ENCODE results near the gene SLC25A21.

SLC25A21 gene

DNA sequence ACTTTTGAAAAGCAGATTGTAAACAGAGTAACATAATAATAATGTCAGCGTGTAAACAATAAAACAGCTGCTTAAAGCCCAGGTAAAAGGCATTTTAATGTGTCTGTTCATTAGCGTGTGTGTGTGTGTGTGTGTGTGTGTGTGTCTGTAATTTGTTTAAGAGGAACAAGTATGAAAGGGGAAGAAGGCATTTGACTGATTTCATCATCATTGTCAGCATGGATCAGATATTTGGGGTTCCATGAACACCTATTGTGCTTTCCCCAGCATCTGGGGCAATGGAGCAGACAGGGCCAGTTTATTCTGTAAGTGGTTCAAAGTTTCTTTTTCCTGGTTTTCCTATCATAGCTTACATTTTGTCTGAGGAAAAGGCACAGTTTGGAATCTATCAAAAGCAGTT, 28.9 kb downstream of the SLC25A21 start:
- DNase-seq (ENCODE audit: low read depth) = no peak

GRCh38 chr14:37142835-37143401, 29.5 kb downstream of the SLC25A21 start:
- DNase-seq (ENCODE audit: low read depth) = no peak

GRCh38 chr14:37140176-37140575, 32.2 kb downstream of the SLC25A21 start:
- DNase-seq (ENCODE audit: low read depth) = no peak

- no peak for DNase-seq (ENCODE audit: low read depth)
Measured at GRCh38 chr14:37139710-37140109, 32.7 kb downstream of the SLC25A21 start.

- no peak for DNase-seq (ENCODE audit: low read depth)
Measured at GRCh38 chr14:37138898-37139297, 33.5 kb downstream of the SLC25A21 start.

DNA sequence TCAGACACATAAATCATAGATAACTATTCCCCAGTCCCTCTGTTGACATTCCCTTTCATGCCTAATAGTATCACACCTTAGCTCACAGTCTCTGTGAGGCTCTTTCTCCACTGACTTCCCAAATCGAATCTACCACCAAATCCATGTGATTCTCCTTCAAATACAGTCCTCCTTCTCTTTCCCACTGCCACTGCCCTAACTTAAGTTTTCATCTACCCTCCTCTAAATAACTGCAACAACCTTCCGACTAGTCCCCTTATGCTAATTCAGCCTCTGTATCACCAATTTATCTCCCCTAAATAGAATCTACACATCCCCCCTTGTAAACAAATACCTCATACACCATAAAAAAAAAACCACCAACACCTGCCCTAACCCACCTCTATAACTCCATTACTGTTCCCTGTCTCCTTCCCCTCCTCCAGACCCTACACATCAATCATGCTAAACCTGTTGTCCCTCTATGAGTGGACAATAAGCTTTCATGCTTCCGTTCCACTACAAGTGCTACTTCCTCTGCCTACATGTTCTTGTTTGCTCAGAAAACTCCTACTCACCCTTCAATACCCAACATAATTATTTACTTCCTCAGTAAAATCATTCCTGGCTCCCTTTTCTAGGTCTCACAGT, 39.0 kb downstream of the SLC25A21 start:
- no peak for DNase-seq (ENCODE audit: low read depth)

DNA sequence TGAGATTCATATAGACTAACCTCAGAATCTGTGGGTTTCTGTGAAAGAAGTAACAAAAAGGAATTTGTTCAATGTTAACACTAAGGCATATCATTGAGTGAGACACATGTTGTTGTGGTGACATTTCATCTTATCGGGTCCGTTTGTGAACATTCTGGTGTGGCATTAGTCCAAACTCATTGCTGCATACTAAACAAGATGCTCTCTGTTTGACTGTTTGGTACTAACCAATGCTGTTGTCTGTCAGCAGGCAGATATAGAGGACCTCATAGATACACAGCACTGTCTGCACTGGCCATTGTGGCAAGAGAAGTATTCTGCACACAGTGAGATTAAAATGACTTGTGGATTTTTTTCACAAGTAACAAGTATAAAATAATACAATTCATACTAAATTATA, 41.2 kb downstream of the SLC25A21 start:
- DNase-seq (ENCODE audit: low read depth) = no peak

- DNase-seq (ENCODE audit: low read depth) = no peak
Measured at GRCh38 chr14:37129047-37129446, 43.4 kb downstream of the SLC25A21 start.

- no peak for DNase-seq (ENCODE audit: low read depth)
Measured at GRCh38 chr14:37124614-37125013, 47.8 kb downstream of the SLC25A21 start.

DNA sequence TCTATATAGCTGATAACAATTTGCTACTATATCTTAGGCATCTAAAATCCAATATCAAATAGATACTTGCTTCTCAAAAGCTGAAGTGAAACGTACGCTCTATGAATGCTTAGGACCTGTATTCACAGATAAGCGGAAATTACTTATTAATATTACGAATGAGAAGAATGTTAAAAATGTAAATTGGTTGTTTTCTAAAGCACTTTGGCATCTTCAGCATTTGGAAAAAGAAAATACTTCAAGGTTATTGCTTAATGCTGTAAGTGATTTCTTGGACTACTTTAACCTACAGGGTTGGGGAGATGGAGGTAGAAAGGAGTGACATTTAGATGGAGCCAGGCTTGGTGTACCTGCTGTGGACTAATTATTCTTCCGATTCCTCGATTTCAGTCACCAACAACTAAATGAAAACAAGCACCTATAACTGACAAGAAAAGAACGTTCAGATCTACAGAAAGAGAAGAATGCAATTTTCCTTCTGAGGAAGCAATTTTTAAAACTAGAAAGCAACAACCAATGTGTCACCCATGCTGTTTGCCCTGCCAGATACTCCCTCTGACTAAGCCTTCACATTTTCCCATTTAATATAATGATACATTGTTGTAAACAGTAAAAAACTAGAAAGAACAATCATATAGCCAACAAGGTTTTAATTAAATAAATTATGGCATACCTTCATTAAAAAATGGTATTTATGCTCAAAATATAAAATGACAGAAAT, 49.3 kb downstream of the SLC25A21 start:
- no peak for DNase-seq (ENCODE audit: low read depth)

GRCh38 chr14:37122288-37122687, 50.1 kb downstream of the SLC25A21 start:
- DNase-seq (ENCODE audit: low read depth) = no peak

- DNase-seq (ENCODE audit: low read depth) = no peak
Measured at GRCh38 chr14:37118673-37119366, 53.6 kb downstream of the SLC25A21 start.

GRCh38 chr14:37116933-37117849, 55.2 kb downstream of the SLC25A21 start:
- no peak for DNase-seq (ENCODE audit: low read depth)

DNA sequence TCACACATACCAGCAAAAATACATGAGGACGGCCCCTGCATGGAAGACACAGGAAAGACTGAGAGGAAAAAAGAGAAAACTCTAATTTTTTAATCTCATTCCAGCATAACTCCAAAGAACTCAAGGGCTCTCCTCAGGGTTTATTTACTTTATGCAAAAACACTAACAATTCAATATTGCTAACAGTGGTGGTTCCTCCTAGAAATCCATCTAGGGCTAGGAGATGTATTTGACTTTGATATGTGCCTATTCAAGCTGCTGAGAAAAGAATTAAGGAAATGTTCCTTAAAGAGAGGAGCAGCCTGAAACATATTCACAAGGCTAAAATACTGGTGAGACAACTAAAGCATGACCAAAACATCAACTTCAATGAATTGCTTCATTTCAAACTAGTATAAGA, 57.0 kb downstream of the SLC25A21 start:
- no peak for DNase-seq (ENCODE audit: low read depth)

DNA sequence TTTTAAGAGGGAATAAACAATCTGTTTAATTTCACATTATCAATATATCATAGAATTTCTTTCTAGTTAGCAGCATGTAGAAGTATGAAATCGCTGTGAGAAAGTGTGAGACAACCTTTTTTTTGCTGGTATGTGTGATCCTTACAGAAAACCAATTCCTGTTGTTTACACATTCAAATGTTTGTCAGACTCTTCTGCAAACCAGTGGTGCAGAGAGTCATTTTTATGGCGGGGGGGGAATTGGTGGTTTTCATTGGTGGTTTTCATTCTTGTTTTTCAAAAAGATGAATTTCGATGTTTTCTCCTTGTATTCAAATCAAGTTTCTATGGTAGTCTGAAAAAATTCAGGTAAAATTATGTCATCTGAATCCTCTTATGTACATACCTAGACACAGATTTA, 57.8 kb downstream of the SLC25A21 start:
- no peak for DNase-seq (ENCODE audit: low read depth)

DNA sequence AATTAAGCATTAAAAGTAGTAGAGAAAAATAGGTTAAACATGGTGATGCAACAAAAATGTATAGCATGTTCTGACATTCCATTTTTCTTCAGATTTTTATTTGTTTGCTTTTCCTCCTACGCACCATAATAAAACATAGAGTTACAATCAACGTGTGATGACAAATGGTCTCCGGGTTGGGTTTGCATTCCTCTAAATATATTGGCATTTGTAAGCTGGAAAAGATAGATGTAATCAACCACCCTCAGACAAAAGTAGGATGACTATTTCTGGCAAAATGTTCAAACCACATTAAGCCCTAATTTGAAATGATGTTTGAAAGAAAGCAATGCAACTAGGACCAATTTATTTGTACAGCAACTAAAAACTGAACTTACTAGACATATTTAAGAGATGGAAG, 58.4 kb downstream of the SLC25A21 start:
- DNase-seq (ENCODE audit: low read depth) = no peak

DNA sequence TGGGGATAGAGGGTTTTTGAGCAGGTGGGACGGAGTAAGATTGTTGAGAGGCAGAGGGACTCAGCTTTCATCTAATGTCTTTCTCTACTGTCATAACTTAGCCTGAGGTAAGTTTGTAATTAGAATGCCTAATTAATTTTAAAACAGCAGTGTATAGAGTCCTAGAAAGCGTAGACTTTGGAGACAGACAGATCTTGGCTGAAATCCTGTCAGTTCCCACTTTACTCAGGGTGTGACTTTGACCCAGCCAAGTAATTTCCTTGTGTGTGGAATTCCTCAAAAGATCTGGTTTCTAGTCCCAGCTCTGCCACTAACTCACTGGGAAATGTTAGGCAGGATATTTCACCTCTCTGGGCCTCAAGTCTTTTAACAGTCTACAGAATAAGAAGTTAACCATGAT, 74.3 kb downstream of the SLC25A21 start:
- DNase-seq (ENCODE audit: low read depth) = no peak

GRCh38 chr14:37094502-37094901, 77.9 kb downstream of the SLC25A21 start:
- DNase-seq (ENCODE audit: low read depth) = no peak

DNA sequence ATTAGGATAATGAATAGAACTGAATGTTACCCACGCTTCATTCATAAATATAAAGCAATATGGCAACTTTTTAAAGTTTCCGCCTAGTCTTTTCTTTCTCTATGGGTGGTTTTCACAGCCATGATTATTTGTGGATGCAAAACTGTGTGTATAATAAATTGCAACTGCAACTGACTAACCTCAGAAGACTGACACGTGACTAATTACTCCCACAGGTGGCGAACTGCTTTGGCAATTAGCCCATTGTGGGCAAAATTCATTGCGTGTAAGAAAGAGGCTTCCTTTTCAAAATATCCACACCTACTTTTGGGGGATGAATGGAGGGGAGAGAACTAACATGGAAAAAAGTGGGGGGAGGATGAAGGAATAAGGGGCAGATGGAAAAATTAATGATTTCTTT, 79.0 kb downstream of the SLC25A21 start:
- DNase-seq (ENCODE audit: low read depth) = no peak

DNA sequence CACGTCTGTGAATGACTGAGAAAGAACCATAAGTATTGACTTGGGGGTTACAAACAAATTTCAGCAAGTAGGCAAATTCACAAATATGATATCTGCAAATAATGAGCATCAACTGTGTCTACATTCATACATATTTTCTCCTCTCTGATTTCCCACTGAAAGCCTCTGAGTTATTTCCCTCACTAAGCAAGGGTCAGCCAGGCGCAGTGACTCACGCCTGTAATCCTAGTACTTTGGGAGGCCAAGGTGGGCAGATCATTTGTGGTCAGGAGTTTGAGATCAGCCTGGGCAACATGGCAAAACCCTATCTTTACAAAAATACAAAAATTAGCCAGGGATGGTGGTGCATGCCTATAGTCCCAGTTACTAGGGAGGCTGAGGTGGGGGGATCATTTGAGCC, 80.8 kb downstream of the SLC25A21 start:
- DNase-seq (ENCODE audit: low read depth) = no peak

GRCh38 chr14:37090026-37090425, 82.4 kb downstream of the SLC25A21 start:
- DNase-seq (ENCODE audit: low read depth) = no peak

- DNase-seq (ENCODE audit: low read depth) = no peak
Measured at GRCh38 chr14:37089410-37089809, 83.0 kb downstream of the SLC25A21 start.
